K562 (cell line): ENCODE results near the gene FAM227B. TPM values are rescaled to one million over a fixed set of nuclear protein-coding genes. Genes with fewer than 3 reads are reported as not detected.

Experiments used
- ATAC-seq: fragments of 200-7000 bp; cut with Tn5 transposase; 3 replicates; pipeline ENCODE4 v1.9.1; 2020; ENCODE audit warnings: moderate library complexity
- BruUV-seq: library from RNA; stranded (reverse); fragments of 400-500 nt; replicated peaks from 2 replicates; lab custom pipeline; 2021; lab: Mats Ljungman, UMichigan
- CTCF ChIA-PET: fragments of 300-600 bp; formaldehyde crosslinking; extraction: SDS; loops from one replicate; lab custom pipeline; 2021; ENCODE audit warnings: low intra/inter-chr PET ratio; lab: Yijun Ruan, JAX
- POLR2A ChIA-PET: fragments of 300-600, 350-650 bp; sonication (Branson Sonifier 250); formaldehyde crosslinking; extraction: SDS; loops from one replicate; lab custom pipeline; 2021; ENCODE audit warnings: antibody characterized with exemption, inconsistent platforms; lab: Yijun Ruan, JAX
- DNase-seq, 4 experiments: peaks; one replicate each; pipeline versions ENCODE4 v3.0.0 to v3.0.0-alpha.2; 2011 to 2018; ENCODE audit warnings: low spot score in 3 of 4, mixed read lengths in 3 of 4; ENCODE audit errors: extremely low read depth in 1 of 4
- FAIRE-seq: peaks from 2 replicates; lab custom pipeline; 2011; peaks lifted over from hg19 to GRCh38; lab: Jason Lieb, UNC
- H2AFZ ChIP-seq: 2 replicates; pipeline ENCODE4 v1.6.0; 2011; ENCODE audit warnings: low read depth, low read length, control low read depth, inconsistent platforms
- H3K27ac ChIP-seq: fragments of 200-600 bp; 3 replicates; pipeline ENCODE4 v1.8.0; 2011; ENCODE audit warnings: low read depth, mild to moderate bottlenecking, control low read depth, inconsistent platforms, low read length, moderate library complexity, mixed read lengths; ENCODE audit errors: extremely low read depth
- H3K27me3 ChIP-seq, 2 experiments: fragments of 300-600 bp in 1 of 2; 2 replicates in 1 of 2; 3 replicates in 1 of 2; pipeline versions ENCODE4 v1.6.0 to v1.8.0; 2011; ENCODE audit warnings: inconsistent platforms in 2 of 2, low read length in 2 of 2, mild to moderate bottlenecking in 1 of 2, mixed read lengths in 1 of 2, moderate library complexity in 1 of 2; ENCODE audit not compliant: control insufficient read depth in 2 of 2, insufficient read depth in 2 of 2
- H3K36me3 ChIP-seq: fragments of 300-600 bp; 3 replicates; pipeline ENCODE4 v1.8.0; 2011; ENCODE audit warnings: mild to moderate bottlenecking, low read length, inconsistent platforms; ENCODE audit not compliant: control insufficient read depth, insufficient read depth
- H3K4me1 ChIP-seq, 2 experiments: fragments of 200-600 bp in 1 of 2; replicated peaks in 1 of 2; 2 replicates in 1 of 2; 3 replicates in 1 of 2; pipeline versions ENCODE4 v1.5.1 to v1.8.0; 2011; ENCODE audit warnings: inconsistent platforms in 2 of 2, low read length in 2 of 2, mild to moderate bottlenecking in 1 of 2, mixed read lengths in 1 of 2, moderate library complexity in 1 of 2; ENCODE audit not compliant: control insufficient read depth in 2 of 2, insufficient read depth in 2 of 2
- H3K4me2 ChIP-seq: 2 replicates; pipeline ENCODE4 v1.6.1; 2011; ENCODE audit warnings: low read length, control low read depth, inconsistent platforms, mixed read lengths; ENCODE audit not compliant: insufficient read depth
- H3K4me3 ChIP-seq: fragments of 200-600 bp; sonication (generic), shearing (Covaris generic); 2 replicates; pipeline ENCODE4 v1.5.1; 2016; ENCODE audit warnings: control low read depth, inconsistent platforms
- H3K79me2 ChIP-seq: fragments of 200-600 bp; 3 replicates; pipeline ENCODE4 v1.8.0; 2011; ENCODE audit warnings: low read length, inconsistent platforms; ENCODE audit not compliant: control insufficient read depth, insufficient read depth
- H3K9ac ChIP-seq, 2 experiments: 2 replicates each; pipeline versions ENCODE4 v1.6.0 to v1.6.1; 2011; ENCODE audit warnings: low read depth in 2 of 2, low read length in 2 of 2, control low read depth in 1 of 2, inconsistent platforms in 1 of 2, mild to moderate bottlenecking in 1 of 2, mixed read lengths in 1 of 2; ENCODE audit not compliant: insufficient read depth in 1 of 2
- H3K9me1 ChIP-seq: one replicate; pipeline ENCODE4 v1.6.0; 2011; ENCODE audit warnings: inconsistent platforms, mild to moderate bottlenecking, low read length, moderate library complexity; ENCODE audit not compliant: control insufficient read depth, insufficient read depth
- H3K9me3 ChIP-seq: replicated peaks from 2 replicates; pipeline ENCODE4 v1.5.1; 2011; ENCODE audit warnings: low read depth, low read length, inconsistent platforms; ENCODE audit not compliant: control insufficient read depth, insufficient read depth
- H4K20me1 ChIP-seq: replicated peaks from 2 replicates; pipeline ENCODE4 v1.6.1; 2011; ENCODE audit warnings: low read length, inconsistent platforms, mixed read lengths; ENCODE audit not compliant: control insufficient read depth, insufficient read depth
- ATF1 ChIP-seq, 2 experiments: fragments of 450-650 bp in 1 of 2; IDR thresholded peaks; 2 replicates each; pipeline ENCODE4 v1.6.1; 2016; ENCODE audit warnings: missing compliant biosample characterization in 1 of 2, missing genetic modification characterization in 1 of 2
- BMI1 ChIP-seq: fragments of 150-350 bp; IDR thresholded peaks from 2 replicates; pipeline ENCODE4 v1.6.1; 2014; ENCODE audit warnings: low read length
- CHCHD3 ChIP-seq: fragments of 250-450 bp; sonication (Bioruptor Pico); IDR thresholded peaks from 2 replicates; pipeline ENCODE4 v2.1.2; 2022; ENCODE audit warnings: mild to moderate bottlenecking
- FOXA3 ChIP-seq, 2 experiments: fragments of 450-650 bp in 1 of 2; sonication (generic) in 1 of 2; formaldehyde crosslinking; IDR thresholded peaks in 1 of 2; conservative IDR thresholded peaks in 1 of 2; 2 replicates each; pipeline versions ENCODE4 v1.4.0 to v1.8.0; 2020 to 2022; ENCODE audit warnings: mild to moderate bottlenecking in 2 of 2, missing genetic modification reagents in 1 of 2
- LCOR ChIP-seq: sonication (generic); formaldehyde crosslinking; IDR thresholded peaks from 2 replicates; pipeline ENCODE4 v1.8.0; 2022; ENCODE audit warnings: mild to moderate bottlenecking, missing genetic modification reagents
- MAX ChIP-seq: sonication (generic); formaldehyde crosslinking; IDR thresholded peaks from 2 replicates; pipeline ENCODE4 v1.9.0; 2022; ENCODE audit warnings: mild to moderate bottlenecking, missing genetic modification reagents
- MCM5 ChIP-seq: fragments of 450-650 bp; IDR thresholded peaks from 2 replicates; pipeline ENCODE4 v1.6.1; 2016; ENCODE audit warnings: low read depth
- SMAD4 ChIP-seq: fragments of 250-450 bp; sonication (Bioruptor Pico); conservative IDR thresholded peaks from 2 replicates; pipeline ENCODE4 v1.8.0; 2021; ENCODE audit warnings: inconsistent platforms, mild to moderate bottlenecking, moderate library complexity
- TOE1 ChIP-seq, 2 experiments: fragments of 450-650 bp in 1 of 2; sonication (generic) in 1 of 2; formaldehyde crosslinking in 1 of 2; IDR thresholded peaks; 2 replicates each; pipeline versions ENCODE4 v1.7.1 to v1.8.0; 2016 to 2022; ENCODE audit warnings: borderline replicate concordance in 2 of 2, mild to moderate bottlenecking in 2 of 2, antibody characterized with exemption in 1 of 2, inconsistent platforms in 1 of 2, low read depth in 1 of 2, missing genetic modification reagents in 1 of 2, moderate library complexity in 1 of 2
- ZFP30 ChIP-seq: fragments of 250-450 bp; sonication (Bioruptor Pico); IDR thresholded peaks from 2 replicates; pipeline ENCODE4 v1.8.0; 2022; ENCODE audit warnings: moderate library complexity, mild to moderate bottlenecking, inconsistent platforms, borderline replicate concordance
- ZNF140 ChIP-seq: fragments of 250-450 bp; sonication (Bioruptor Pico); IDR thresholded peaks from 2 replicates; pipeline ENCODE4 v1.8.0; 2021; ENCODE audit warnings: moderate library complexity, mild to moderate bottlenecking, inconsistent platforms
- ZNF586 ChIP-seq: fragments of 450-650 bp; formaldehyde crosslinking; conservative IDR thresholded peaks from 2 replicates; pipeline ENCODE4 v1.4.0; 2020; ENCODE audit warnings: mild to moderate bottlenecking, moderate library complexity
- WGBS: fragments of 100-300 bp; shearing (Covaris generic); methylation state at CpG from one replicate; pipeline ENCODE4 v1.1.6; 2016; ENCODE audit warnings: low coverage, mixed read lengths; ENCODE audit not compliant: insufficient coverage; ENCODE audit errors: missing lambda C conversion rate; 5-methylcytosine and 5-hydroxymethylcytosine counted together
- in situ Hi-C: fragments of 300-500 bp; cut with MboI; formaldehyde crosslinking; loops from 4 replicates; pipeline ENCODE4 v1.15.0; 2018; ENCODE audit warnings: inconsistent platforms, mixed read lengths
- intact Hi-C: fragments of 100-400 bp; cut with micrococcal nuclease; formaldehyde crosslinking; loops from 2 replicates; pipeline ENCODE4 v1.14.2; 2022
- polyA plus RNA-seq, 8 experiments: library from polyadenylated mRNA; depleted of rRNA in 4 of 8; stranded (reverse) in 5 of 8; unstranded in 3 of 8; fragments of >200 nt; fragmentation: Nextera tagmentation in 2 of 8; fragmentation: Illumina TruSeq in 1 of 8; extraction: Ambion mirVana in 2 of 8; extraction: Trizol in 1 of 8; gene quantifications; 2 replicates each; pipeline versions ENCODE4 v1.2.1 to v1.2.3, GENCODE V29; 2011 to 2014; ENCODE audit warnings: inconsistent platforms in 1 of 8, missing spikeins in 1 of 8
- total RNA-seq, 7 experiments: library from RNA; depleted of rRNA in 6 of 7; stranded (reverse); fragments of >200 nt in 6 of 7; fragmentation: Illumina TruSeq in 2 of 7; extraction: Trizol in 2 of 7; gene quantifications; 2 replicates each; pipeline versions ENCODE4 v1.2.1 to v1.2.3, GENCODE V29; 2011 to 2021; ENCODE audit warnings: low replicate concordance in 1 of 7

Gene FAM227B
- total and polyA plus RNA-seq, 9 of the 15 experiments (the other 6 are each of a cell fraction or from before 2014, with no cell fraction given): 5.1 to 12.5 (median 11.2) TPM

- no peak for FAIRE-seq
- BruUV-seq: no TSS peak
- ChIA-PET POLR2A (no interaction called here), CTCF (no interaction called here)
- Histone ChIP-seq H3K4me1 (no peaks in the 10 kb centered on the region), H2AFZ (no peak overlapping the region), H3K4me2 (no peak overlapping the region), H3K27ac (no peak overlapping the region), H3K36me3 (no peaks in the 10 kb centered on the region)
- ATAC-seq: no peak
- intact Hi-C loops: no loop called here
- TF ChIP-seq ZNF140 (CRISPR knock-in tag) (no peak), FOXA3 (CRISPR knock-in tag; conservative IDR thresholded peaks at IDR 0.05 in 1 of 2, IDR thresholded peaks at IDR 0.05 in 1 of 2) (no peak), CHCHD3 (no peak), TOE1 (IDR thresholded peaks at IDR 0.05; ENCODE audit: borderline replicate concordance) (no peak), TOE1 (CRISPR knock-in tag; IDR thresholded peaks at IDR 0.05; ENCODE audit: borderline replicate concordance, low read depth) (no peak)
- TF ChIP-seq, all 486 proteins: peak for 0
- H3K9me1 ChIP-seq: no peaks in the 10 kb centered on the region
- 0% methylated on average over 1 of the region's 1 CpG for WGBS
- no peak overlapping the region for H3K4me3 ChIP-seq
- DNase-seq: no peak
- in situ Hi-C loops: no loop called here
- no peaks in the 10 kb centered on the region for H3K9me3 ChIP-seq
- no peaks in the 10 kb centered on the region for H3K27me3 ChIP-seq
- H3K9ac ChIP-seq: no peak overlapping the region
- H3K79me2 ChIP-seq: no peaks in the 10 kb centered on the region
- H4K20me1 ChIP-seq: no peaks in the 10 kb centered on the region
Measured at GRCh38 chr15:49506341-49506740, 114.3 kb downstream of the FAM227B start.

- no peak overlapping the region for H3K9ac ChIP-seq
- no peak overlapping the region for H2AFZ ChIP-seq
- DNase-seq (no peak), ATAC-seq (no peak), FAIRE-seq (no peak)
- WGBS: 10% methylated on average over 1 of the region's 1 CpG
- no peak overlapping the region for H3K4me3 ChIP-seq
- no peaks in the 10 kb centered on the region for H3K36me3 ChIP-seq
- in situ Hi-C loops: no loop called here
- H3K4me1 ChIP-seq: no peaks in the 10 kb centered on the region
- H3K9me3 ChIP-seq: no peaks in the 10 kb centered on the region
- H3K9me1 ChIP-seq: no peaks in the 10 kb centered on the region
- H3K4me2 ChIP-seq: no peak overlapping the region
- intact Hi-C loops: no loop called here
- BruUV-seq: no TSS peak
- H3K79me2 ChIP-seq: no peaks in the 10 kb centered on the region
- H3K27ac ChIP-seq: no peak overlapping the region
- ChIA-PET POLR2A (no interaction called here), CTCF (no interaction called here)
- no peaks in the 10 kb centered on the region for H4K20me1 ChIP-seq
- H3K27me3 ChIP-seq: no peaks in the 10 kb centered on the region
- TF ChIP-seq LCOR (CRISPR knock-in tag) (no peak), MCM5 (no peak), ZNF586 (CRISPR knock-in tag) (no peak), BMI1 (no peak), ZFP30 (CRISPR knock-in tag) (no peak), MAX (no peak), SMAD4 (CRISPR knock-in tag) (no peak), ATF1 (CRISPR knock-in tag; IDR thresholded peaks at IDR 0.05) (no peak), ATF1 (tag; IDR thresholded peaks at IDR 0.05) (no peak)
Measured at GRCh38 chr15:49501586-49501985, 119.0 kb downstream of the FAM227B start.
